Measurements from ENCODE around the gene HSPA1L. TPM values are rescaled to one million over a fixed set of nuclear protein-coding genes. Genes with fewer than 3 reads are reported as not detected.
A peak's percentile ranks its signal among the peaks of the same experiment; 100 is the strongest.

HSPA1L gene
- total and polyA plus RNA-seq, 10 of the 15 experiments (the other 5 are each of a cell fraction or from before 2014, with no cell fraction given): 0.69 to 2.5 (median 1.5) TPM

GRCh38 chr6:31836474-31837368 is 21.6 kb upstream of the HSPA1L start (continued):
- TF ChIP-seq, protein P1, sequence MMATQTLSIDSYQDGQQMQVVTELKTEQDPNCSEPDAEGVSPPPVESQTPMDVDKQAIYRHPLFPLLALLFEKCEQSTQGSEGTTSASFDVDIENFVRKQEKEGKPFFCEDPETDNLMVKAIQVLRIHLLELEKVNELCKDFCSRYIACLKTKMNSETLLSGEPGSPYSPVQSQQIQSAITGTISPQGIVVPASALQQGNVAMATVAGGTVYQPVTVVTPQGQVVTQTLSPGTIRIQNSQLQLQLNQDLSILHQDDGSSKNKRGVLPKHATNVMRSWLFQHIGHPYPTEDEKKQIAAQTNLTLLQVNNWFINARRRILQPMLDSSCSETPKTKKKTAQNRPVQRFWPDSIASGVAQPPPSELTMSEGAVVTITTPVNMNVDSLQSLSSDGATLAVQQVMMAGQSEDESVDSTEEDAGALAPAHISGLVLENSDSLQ (IDR thresholded peaks at IDR 0.05): no peak
- no peak for TF ChIP-seq SRF (IDR thresholded peaks at IDR 0.05; ENCODE audit: low read depth in 2 of 2, low read length in 2 of 2)
- TF ChIP-seq, protein P2, sequence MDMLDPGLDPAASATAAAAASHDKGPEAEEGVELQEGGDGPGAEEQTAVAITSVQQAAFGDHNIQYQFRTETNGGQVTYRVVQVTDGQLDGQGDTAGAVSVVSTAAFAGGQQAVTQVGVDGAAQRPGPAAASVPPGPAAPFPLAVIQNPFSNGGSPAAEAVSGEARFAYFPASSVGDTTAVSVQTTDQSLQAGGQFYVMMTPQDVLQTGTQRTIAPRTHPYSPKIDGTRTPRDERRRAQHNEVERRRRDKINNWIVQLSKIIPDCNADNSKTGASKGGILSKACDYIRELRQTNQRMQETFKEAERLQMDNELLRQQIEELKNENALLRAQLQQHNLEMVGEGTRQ (IDR thresholded peaks at IDR 0.05; ENCODE audit: borderline replicate concordance, low read depth, low read length): no peak
- TF ChIP-seq CUX1 (IDR thresholded peaks at IDR 0.05; ENCODE audit: insufficient replicate concordance, low read depth, low read length): no peak
- TF ChIP-seq POLR2A (IDR thresholded peaks at IDR 0.05; ENCODE audit: low read depth, low read length): no peak; the same call in 1 of the 2 replicates
- no peak for TF ChIP-seq ESRRA (IDR thresholded peaks at IDR 0.05; ENCODE audit: low read length)
- TF ChIP-seq TCF12 (IDR thresholded peaks at IDR 0.05; ENCODE audit: low read depth, low read length): no peak
- no peak for TF ChIP-seq NFYA (IDR thresholded peaks at IDR 0.05; ENCODE audit: borderline replicate concordance, low read depth, low read length)
- 0 out of 2 replicates have a peak, but pooled peaks have one; percentile 5 for TF ChIP-seq DPF2 (IDR thresholded peaks at IDR 0.05)
- TF ChIP-seq NFYB (IDR thresholded peaks at IDR 0.05; ENCODE audit: insufficient read depth, low read depth, low read length): no peak
- TF ChIP-seq, protein P3, sequence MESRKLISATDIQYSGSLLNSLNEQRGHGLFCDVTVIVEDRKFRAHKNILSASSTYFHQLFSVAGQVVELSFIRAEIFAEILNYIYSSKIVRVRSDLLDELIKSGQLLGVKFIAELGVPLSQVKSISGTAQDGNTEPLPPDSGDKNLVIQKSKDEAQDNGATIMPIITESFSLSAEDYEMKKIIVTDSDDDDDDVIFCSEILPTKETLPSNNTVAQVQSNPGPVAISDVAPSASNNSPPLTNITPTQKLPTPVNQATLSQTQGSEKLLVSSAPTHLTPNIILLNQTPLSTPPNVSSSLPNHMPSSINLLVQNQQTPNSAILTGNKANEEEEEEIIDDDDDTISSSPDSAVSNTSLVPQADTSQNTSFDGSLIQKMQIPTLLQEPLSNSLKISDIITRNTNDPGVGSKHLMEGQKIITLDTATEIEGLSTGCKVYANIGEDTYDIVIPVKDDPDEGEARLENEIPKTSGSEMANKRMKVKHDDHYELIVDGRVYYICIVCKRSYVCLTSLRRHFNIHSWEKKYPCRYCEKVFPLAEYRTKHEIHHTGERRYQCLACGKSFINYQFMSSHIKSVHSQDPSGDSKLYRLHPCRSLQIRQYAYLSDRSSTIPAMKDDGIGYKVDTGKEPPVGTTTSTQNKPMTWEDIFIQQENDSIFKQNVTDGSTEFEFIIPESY (IDR thresholded peaks at IDR 0.05): no peak
- no peak for TF ChIP-seq IRF5 (IDR thresholded peaks at IDR 0.05; ENCODE audit: borderline replicate concordance)
- TF ChIP-seq SPI1 (IDR thresholded peaks at IDR 0.05; ENCODE audit: borderline replicate concordance, insufficient read depth, low read depth, low read length): peak; percentile 53; the same call in 1 of the 2 replicates
- no peak for TF ChIP-seq CHD1 (IDR thresholded peaks at IDR 0.05; ENCODE audit: low read depth, low read length)
- no peak for TF ChIP-seq STAT3 (IDR thresholded peaks at IDR 0.05; ENCODE audit: low read depth, low read length)
- TF ChIP-seq POU2F2 (IDR thresholded peaks at IDR 0.05; ENCODE audit: borderline replicate concordance, low read depth, low read length): no peak
- TF ChIP-seq NFIC (IDR thresholded peaks at IDR 0.05; ENCODE audit: low read depth, low read length): no peak
- TF ChIP-seq BACH1 (IDR thresholded peaks at IDR 0.05; ENCODE audit: borderline replicate concordance): no peak
- 0 out of 2 replicates have a peak, but pooled peaks have one; percentile 19 for TF ChIP-seq IKZF1 (conservative IDR thresholded peaks at IDR 0.05)

Measured in GM12878 (cell line).